GM23338 (cell line): ENCODE data around the gene GALNT13.

Source experiments
- EZH2 ChIP-seq: fragments of 200-600 bp; sonication (generic); IDR thresholded peaks from one replicate; pipeline ENCODE4 v1.8.0; 2017; ENCODE audit warnings: antibody characterized with exemption, mild to moderate bottlenecking, low read depth; ENCODE audit not compliant: unreplicated experiment
- EZH2phosphoT487 ChIP-seq: fragments of 200-600 bp; sonication (generic); IDR thresholded peaks from one replicate; pipeline ENCODE4 v1.8.1; 2018; ENCODE audit warnings: antibody characterized with exemption; ENCODE audit not compliant: unreplicated experiment
- JUNB ChIP-seq: IDR thresholded peaks from one replicate; pipeline ENCODE4 v1.6.1; 2016; ENCODE audit warnings: antibody characterized with exemption; ENCODE audit not compliant: unreplicated experiment
- POLR2AphosphoS5 ChIP-seq: IDR thresholded peaks from 2 replicates; pipeline ENCODE4 v1.6.1; 2016; ENCODE audit warnings: antibody characterized with exemption, low read depth
- TF ChIP-seq, protein P1 (sequence below), 2 experiments: fragments of 200-600 bp in 1 of 2; sonication (generic) in 1 of 2; conservative IDR thresholded peaks; 2 replicates each; pipeline versions ENCODE4 v1.5.1 to v1.6.1; 2016 to 2017; ENCODE audit warnings: antibody characterized with exemption in 2 of 2, low read depth in 2 of 2, mild to moderate bottlenecking in 2 of 2, moderate library complexity in 1 of 2
- TF ChIP-seq, protein P2 (sequence below): IDR thresholded peaks from one replicate; pipeline ENCODE4 v1.6.1; 2018; ENCODE audit warnings: antibody characterized with exemption; ENCODE audit not compliant: unreplicated experiment

DNA sequence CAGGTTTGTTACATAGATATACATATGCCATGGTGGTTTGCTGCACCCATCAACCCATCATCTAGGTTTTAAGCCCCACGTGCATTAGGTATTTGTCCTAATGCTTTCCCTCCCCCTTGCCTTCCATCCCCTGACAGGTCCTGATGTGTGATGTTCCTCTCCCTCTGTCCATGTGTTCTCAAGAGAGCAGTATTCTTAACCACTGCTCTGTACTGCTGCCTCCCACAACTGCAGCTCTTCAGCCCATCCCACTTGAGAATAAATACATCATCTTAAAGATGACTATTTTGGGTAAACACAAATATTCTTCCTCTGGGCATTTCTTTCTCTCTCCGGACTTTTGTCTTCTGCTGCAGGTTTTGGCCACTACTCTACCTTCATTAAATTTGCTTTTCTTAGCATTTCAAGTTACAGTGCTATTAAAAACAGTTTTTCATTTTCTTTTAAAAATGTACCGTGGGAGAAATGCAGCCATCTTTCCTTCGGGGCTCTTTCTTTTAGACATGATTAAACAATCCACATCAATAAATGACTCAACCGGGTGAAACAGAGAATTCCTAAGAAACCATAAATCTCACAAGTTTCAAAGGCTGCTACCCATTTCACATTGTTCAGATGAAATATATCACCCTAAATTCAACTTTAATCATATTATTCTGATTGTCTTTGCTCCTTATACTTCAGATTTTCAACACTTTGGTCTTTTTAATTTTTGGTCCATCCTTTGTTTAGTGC lies 323.4 kb downstream of the GALNT13 start:
- TF ChIP-seq, protein P1, sequence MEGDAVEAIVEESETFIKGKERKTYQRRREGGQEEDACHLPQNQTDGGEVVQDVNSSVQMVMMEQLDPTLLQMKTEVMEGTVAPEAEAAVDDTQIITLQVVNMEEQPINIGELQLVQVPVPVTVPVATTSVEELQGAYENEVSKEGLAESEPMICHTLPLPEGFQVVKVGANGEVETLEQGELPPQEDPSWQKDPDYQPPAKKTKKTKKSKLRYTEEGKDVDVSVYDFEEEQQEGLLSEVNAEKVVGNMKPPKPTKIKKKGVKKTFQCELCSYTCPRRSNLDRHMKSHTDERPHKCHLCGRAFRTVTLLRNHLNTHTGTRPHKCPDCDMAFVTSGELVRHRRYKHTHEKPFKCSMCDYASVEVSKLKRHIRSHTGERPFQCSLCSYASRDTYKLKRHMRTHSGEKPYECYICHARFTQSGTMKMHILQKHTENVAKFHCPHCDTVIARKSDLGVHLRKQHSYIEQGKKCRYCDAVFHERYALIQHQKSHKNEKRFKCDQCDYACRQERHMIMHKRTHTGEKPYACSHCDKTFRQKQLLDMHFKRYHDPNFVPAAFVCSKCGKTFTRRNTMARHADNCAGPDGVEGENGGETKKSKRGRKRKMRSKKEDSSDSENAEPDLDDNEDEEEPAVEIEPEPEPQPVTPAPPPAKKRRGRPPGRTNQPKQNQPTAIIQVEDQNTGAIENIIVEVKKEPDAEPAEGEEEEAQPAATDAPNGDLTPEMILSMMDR (conservative IDR thresholded peaks at IDR 0.05; ENCODE audit: low read depth in 2 of 2), result no peak
- TF ChIP-seq POLR2AphosphoS5 (no peak), EZH2phosphoT487 (no peak), EZH2 (no peak), JUNB (no peak)
- TF ChIP-seq, protein P2, sequence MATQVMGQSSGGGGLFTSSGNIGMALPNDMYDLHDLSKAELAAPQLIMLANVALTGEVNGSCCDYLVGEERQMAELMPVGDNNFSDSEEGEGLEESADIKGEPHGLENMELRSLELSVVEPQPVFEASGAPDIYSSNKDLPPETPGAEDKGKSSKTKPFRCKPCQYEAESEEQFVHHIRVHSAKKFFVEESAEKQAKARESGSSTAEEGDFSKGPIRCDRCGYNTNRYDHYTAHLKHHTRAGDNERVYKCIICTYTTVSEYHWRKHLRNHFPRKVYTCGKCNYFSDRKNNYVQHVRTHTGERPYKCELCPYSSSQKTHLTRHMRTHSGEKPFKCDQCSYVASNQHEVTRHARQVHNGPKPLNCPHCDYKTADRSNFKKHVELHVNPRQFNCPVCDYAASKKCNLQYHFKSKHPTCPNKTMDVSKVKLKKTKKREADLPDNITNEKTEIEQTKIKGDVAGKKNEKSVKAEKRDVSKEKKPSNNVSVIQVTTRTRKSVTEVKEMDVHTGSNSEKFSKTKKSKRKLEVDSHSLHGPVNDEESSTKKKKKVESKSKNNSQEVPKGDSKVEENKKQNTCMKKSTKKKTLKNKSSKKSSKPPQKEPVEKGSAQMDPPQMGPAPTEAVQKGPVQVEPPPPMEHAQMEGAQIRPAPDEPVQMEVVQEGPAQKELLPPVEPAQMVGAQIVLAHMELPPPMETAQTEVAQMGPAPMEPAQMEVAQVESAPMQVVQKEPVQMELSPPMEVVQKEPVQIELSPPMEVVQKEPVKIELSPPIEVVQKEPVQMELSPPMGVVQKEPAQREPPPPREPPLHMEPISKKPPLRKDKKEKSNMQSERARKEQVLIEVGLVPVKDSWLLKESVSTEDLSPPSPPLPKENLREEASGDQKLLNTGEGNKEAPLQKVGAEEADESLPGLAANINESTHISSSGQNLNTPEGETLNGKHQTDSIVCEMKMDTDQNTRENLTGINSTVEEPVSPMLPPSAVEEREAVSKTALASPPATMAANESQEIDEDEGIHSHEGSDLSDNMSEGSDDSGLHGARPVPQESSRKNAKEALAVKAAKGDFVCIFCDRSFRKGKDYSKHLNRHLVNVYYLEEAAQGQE, result no peak
